GM18858 (cell line): ENCODE data around the gene TMC6.

ENCODE experiments used
- ATAC-seq: cut with Tn5 transposase; IDR thresholded peaks from one replicate; pipeline ENCODE4 v1.9.1; 2021; ENCODE audit not compliant: unreplicated experiment

The TMC6 gene

GRCh38 chr17:78135858-78136500, 7.4 kb upstream of the TMC6 start:
- no peak for ATAC-seq

GRCh38 chr17:78134899-78135385, 6.4 kb upstream of the TMC6 start:
- ATAC-seq, result no peak

GRCh38 chr17:78133971-78134898, 5.7 kb upstream of the TMC6 start:
- ATAC-seq, result no peak

DNA sequence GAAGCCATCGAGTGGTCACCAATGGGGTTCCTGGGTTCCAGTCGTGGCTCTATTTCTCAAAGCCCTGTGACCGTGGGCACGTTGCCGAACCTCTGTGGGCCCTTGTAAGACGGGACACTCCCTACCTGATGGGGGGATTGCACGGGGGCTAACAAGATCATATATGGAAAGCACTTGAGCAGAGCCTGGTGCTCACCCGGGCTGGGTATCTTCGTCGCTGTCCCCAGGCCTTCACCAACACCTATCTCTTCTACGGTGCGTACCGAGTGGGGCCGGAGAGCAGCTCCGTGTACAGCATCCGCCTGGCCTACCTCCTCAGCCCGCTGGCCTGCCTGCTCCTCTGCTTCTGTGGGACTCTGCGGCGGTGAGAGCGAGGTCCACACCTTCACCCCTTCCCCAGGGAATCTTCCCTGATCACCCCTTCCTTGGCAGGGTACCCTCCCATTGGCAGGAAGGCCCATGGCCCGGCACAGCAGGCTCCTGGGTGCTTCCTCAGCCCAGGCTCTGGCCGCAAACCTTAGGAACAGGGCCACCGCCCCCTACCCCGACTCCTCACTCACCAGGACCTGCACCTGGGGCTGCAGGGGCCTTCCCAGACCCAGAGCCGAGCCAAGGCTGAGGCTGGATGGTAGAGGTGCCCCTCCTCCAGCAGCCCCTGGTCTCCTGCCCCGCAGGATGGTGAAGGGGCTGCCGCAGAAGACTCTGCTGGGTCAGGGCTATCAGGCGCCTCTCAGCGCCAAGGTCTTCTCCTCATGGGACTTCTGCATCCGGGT, 4.8 kb upstream of the TMC6 start:
- ATAC-seq, result no peak

DNA sequence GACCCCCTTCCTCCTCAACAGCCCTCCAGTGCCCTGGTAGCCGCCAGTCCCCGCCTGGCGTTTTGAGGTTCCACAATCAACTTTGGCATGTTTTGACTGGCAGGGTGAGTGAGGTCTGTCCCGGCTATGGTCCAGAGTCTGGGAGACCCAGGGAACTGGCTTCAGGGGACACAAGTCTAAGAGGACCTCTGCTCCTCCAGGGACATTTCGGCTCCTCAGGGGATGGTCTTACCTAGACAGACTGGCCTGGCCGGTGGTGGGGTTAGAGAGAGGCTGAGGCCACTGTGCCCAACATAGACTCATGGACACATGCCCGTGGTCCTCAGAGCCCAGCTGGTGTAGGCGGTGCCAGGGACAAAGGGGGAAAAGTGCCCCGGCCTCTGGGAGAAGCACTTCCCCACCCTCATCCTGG, 4.2 kb upstream of the TMC6 start:
- no peak for ATAC-seq

DNA sequence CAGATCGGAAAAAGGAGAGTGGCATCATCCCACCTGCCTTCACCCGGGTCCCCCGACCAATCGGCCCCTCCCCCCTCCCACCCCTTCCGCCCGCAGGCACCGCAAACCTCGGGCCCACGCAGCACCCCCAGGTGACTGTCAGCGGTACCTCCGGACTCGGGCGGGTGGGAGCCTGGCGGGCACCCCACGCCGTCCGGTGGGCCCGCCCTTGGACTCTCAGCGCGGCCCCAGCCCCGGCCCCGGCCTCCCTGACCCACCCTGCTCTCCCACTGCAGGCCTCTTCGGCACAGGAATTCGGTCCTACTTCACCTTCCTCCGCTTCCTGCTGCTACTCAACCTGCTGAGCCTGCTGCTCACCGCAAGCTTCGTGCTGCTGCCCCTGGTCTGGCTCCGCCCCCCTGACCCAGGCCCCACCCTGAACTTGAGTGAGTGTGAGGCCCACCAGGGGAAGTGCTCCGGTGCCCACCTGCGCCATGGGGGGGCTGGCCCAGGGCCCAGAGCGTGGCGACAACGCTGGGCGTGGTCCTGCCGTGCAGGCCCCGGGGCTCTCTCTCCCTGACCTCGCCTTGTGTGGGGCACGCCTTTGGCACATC, 3.6 kb upstream of the TMC6 start:
- ATAC-seq, result no peak

GRCh38 chr17:78131172-78132083, 2.9 kb upstream of the TMC6 start:
- ATAC-seq, result no peak

GRCh38 chr17:78130437-78131101, 2.0 kb upstream of the TMC6 start, which contains the start of gene TMC8:
Gene TMC8 (plus strand): TSS chr17:78130771. CDS start chr17:78131589, 818 bp downstream.
- no peak for ATAC-seq

GRCh38 chr17:78130090-78130436, 1.5 kb upstream of the TMC6 start:
- ATAC-seq, result no peak

DNA sequence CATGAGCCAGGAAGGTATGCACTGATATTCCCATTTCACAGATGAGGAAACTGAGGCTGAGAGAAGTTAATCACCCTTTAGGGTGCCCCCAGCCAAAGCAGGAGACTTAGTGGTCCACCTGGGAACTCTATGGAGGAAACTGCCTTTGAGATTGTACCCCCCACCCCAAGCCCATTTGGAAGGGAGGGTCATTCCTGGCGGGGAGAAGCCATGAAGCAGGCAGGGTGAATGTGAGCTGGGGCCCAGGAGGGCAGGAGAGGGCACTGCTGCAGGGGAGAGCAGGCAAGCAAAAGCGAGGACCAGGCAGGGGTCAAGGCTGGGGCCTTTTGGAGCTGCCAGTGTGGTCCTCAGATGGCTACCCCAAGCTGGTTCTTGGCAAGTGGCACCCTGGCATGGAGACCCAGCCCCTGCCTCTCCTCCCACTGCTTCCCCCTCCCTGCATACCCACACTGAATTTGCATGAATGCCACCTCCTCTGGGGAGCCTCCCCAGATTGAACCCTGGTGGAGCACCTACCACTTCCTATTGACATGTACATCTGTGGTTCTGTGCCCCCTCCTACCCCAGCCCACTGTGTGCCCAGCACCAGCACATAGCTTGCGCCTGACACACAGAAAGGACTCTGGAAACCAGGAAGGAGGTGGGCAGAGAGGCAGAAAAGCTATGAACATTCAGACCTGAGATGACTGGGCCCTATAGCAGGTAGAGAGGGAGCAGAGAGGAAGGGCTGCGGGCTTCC, 965 bp upstream of the TMC6 start:
- no peak for ATAC-seq

DNA sequence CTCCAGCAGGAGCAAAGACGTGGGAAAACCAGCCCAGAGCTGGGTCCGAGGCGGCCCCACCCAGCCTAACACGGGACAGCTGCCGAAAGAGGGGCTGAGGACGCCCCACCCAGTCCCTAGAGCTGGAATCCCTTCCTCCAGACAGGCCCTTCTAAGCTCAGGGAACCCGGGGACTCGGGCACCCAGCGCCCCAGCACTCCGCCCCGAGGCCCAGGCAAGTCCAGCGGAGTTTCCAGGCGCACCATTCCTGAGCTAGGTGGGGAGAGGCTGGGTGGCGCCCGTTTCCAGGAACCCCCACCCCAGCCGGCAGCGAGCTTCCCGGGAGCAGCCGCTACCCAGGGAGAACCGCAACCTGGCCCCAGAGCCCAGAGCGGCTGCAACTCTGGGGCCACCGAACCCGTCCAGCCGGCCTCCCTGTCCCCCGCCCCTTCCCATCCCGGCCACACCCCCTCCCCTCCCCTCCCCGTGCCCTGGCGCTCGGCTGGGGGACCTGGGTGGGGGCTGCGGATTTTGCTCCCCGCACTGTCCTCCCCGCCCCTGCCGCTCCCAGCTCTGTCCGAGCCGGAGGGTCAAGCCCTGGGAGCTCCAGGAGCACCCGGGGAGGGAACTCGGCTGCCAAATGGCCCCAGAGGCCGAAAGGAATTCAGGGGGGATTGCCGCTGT, 536 bp downstream of the TMC6 start:
- ATAC-seq, result no peak

DNA sequence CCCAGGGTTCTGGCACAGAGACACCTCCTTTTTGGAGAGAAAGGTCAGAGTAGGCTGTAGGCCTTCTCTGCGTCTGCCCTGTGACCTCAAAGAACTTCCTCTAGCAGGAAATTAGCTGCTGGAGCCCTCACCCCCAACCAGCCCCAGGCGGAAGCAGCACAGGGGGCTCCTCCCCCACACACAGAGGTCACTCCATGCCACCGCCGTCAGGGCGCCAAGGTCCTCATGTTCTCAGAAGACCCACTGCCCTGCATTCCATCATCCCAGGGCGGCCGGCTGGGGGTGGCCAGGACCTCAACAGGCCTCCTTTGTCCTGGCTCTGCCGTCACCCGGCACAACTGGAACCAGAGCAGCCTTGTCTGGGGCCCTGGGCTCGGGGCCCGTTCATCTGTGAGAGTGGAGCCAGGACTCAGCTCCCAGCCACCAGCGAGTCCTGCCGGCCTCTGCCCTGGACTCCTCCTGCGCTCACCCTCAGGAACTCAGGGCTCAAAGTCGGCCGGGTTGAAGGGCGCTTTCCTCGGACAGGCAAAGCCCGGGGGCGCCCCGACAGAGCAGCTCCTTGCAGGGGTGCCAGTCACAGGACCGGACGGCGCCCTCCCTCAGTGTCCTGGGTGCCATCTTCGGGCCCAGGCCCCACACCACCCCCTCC, 1.2 kb downstream of the TMC6 start:
- ATAC-seq, result no peak

GRCh38 chr17:78126895-78127238, 1.7 kb downstream of the TMC6 start:
- ATAC-seq, result no peak

GRCh38 chr17:78125976-78126894, 2.3 kb downstream of the TMC6 start:
- ATAC-seq, result no peak

- ATAC-seq, result no peak
Measured at GRCh38 chr17:78125138-78125913, 3.2 kb downstream of the TMC6 start.

DNA sequence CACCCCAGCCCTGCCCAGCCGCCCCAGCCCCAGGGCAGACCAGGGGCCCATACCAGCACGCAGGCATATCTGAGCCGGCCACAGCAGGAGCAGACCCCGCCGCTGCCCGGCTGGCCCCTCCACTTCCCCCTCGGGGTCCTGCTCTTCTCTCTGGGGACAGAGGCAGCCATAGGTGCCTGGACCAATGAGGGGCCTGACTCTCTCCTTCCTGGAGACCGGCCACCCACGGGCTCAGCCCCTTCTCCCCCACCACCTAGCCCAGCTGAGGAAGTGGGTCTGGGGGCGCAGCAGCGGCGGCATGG, 3.8 kb downstream of the TMC6 start:
- ATAC-seq, result no peak
